ENCODE measurements around the gene NOTCH2. TPM values are rescaled to one million over a fixed set of nuclear protein-coding genes. Genes with fewer than 3 reads are reported as not detected.
"Not testable (repeated sequence)": the region's sequence is repeated elsewhere in the genome, so short reads cannot be mapped to it uniquely, and the experiment has no call there.

Gene NOTCH2
- total and polyA plus RNA-seq, 12 donors: 5.4 to 138 (median 71.5) TPM

DNA sequence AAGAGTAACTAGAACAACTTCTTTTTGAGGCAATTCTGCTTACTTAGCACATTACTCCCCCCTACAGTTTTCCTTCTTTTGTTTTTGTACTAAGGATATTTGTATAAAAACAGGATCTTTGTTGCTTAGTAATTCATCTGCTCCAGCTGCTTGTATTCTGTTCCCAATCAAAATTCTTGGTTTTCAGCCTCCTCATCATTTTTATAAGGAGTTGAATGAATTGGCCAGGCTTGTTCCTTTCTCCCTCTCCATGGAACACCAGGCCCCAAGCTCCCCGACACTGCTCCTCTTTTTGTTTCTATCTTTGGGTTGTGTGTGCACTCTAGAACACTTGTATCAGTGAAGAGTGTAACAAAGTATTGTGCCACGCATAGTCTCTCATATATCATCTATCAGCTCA is 73.5 kb downstream of the NOTCH2 start:
- H3K36me3 ChIP-seq (replicated peaks in 1 of 2); H3K27me3 ChIP-seq; H3K27ac ChIP-seq; DNase-seq; intact Hi-C loops (cut with DNase I); H3K9me3 ChIP-seq (replicated peaks in 1 of 3); H3K4me3 ChIP-seq; H3K4me1 ChIP-seq (replicated peaks in 1 of 2): not testable (repeated sequence)
- 64 to 83% (median 67%) methylated on average over 1 to 2 of the region's 2 CpGs; no CpG with 5 or more reads in 1 of the 4 donors for WGBS, 4 donors

DNA sequence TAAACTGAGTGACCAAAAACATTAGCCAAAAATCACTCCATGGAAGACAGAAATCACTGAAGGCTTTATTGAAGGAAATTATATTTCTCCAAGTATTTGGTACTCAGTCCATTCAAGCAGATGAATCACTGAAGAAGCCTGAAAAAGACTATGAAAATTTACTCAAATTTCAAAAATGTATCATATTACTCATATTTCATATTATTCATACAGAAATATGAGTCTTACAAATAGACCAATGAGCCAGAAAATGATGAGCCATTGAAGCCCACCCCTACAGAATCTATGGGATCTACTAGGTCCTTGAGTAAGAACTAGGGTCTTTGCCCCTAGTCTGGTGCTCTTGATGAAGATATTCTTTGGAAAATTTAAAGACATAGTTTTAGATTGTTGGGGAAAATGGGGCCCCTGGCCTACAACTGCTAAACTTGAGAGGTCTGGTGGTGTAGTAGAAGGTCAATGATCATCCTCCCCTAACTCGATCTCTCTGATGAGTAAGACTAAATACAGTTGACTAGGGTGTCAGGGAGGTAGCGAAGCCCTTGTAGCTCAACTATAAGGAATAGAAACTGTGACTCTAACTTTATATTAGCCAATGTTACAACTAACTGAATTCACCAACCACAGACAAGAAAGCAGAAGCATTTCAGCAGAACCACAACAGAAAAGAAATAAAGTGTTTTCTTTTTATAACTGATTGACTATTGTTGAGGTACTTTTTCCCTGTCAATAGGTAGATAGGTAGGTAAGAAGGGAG is 81.0 kb downstream of the NOTCH2 start:
- DNase-seq: no peak
- Histone ChIP-seq H3K9me3 (replicated peaks in 1 of 3) (no peaks in the 10 kb centered on the region), H3K27ac (peak overlapping the region in 1 of 5 donors; percentile 11), H3K27me3 (no peaks in the 10 kb centered on the region), H3K36me3 (replicated peaks in 1 of 2) (no peaks in the 10 kb centered on the region), H3K4me1 (replicated peaks in 1 of 2) (peaks cover 26 to 38% of the 10 kb centered on the region in 2 donors), H3K4me3 (no peak overlapping the region)
- WGBS, 4 donors: 78 to 87% (median 80%) methylated on average over 2 of the region's 2 CpGs
- TF ChIP-seq, protein P1, sequence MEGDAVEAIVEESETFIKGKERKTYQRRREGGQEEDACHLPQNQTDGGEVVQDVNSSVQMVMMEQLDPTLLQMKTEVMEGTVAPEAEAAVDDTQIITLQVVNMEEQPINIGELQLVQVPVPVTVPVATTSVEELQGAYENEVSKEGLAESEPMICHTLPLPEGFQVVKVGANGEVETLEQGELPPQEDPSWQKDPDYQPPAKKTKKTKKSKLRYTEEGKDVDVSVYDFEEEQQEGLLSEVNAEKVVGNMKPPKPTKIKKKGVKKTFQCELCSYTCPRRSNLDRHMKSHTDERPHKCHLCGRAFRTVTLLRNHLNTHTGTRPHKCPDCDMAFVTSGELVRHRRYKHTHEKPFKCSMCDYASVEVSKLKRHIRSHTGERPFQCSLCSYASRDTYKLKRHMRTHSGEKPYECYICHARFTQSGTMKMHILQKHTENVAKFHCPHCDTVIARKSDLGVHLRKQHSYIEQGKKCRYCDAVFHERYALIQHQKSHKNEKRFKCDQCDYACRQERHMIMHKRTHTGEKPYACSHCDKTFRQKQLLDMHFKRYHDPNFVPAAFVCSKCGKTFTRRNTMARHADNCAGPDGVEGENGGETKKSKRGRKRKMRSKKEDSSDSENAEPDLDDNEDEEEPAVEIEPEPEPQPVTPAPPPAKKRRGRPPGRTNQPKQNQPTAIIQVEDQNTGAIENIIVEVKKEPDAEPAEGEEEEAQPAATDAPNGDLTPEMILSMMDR (IDR thresholded peaks at IDR 0.05): no peak
- TF ChIP-seq POLR2A (IDR thresholded peaks at IDR 0.05): no peak
- intact Hi-C loops (cut with DNase I): no loop called here

- no peaks in the 10 kb centered on the region for H3K27me3 ChIP-seq
- H3K9me3 ChIP-seq (replicated peaks in 1 of 3): no peaks in the 10 kb centered on the region
- intact Hi-C loops (cut with DNase I): no loop called here
- no peak for DNase-seq
- H3K36me3 ChIP-seq (replicated peaks in 1 of 2): no peaks in the 10 kb centered on the region
- 75 to 91% (median 87%) methylated on average over 1 of the region's 1 CpG for WGBS, 4 donors
- peak overlapping the region in 4 of 5 donors; percentile 11 to 48 (median 30) for H3K27ac ChIP-seq
- peaks cover 26 to 39% of the 10 kb centered on the region in 2 donors for H3K4me1 ChIP-seq (replicated peaks in 1 of 2)
- TF ChIP-seq, protein P1 (IDR thresholded peaks at IDR 0.05): no peak
- H3K4me3 ChIP-seq: no peak overlapping the region
These were observed 81.8 kb downstream of the NOTCH2 start for GRCh38 chr1:119987686-119988085.

- Histone ChIP-seq H3K27me3 (no peaks in the 10 kb centered on the region), H3K36me3 (replicated peaks in 1 of 2) (no peaks in the 10 kb centered on the region), H3K27ac (peak overlapping the region in 4 of 5 donors; percentile 28 to 70 (median 52)), H3K4me1 (replicated peaks in 1 of 2) (peaks cover 30 to 44% of the 10 kb centered on the region in 2 donors), H3K9me3 (replicated peaks in 1 of 3) (no peaks in the 10 kb centered on the region), H3K4me3 (no peak overlapping the region)
- peak in 6 of 7 donors; percentile 40 to 69 (median 56) for DNase-seq
- 40 to 50% (median 45%) methylated on average over 2 of the region's 2 CpGs for WGBS, 4 donors
- intact Hi-C loops (cut with DNase I): no loop called here
- TF ChIP-seq, protein P1 (IDR thresholded peaks at IDR 0.05): no peak
- TF ChIP-seq POLR2A (IDR thresholded peaks at IDR 0.05): peak in 1 of 2 donors; percentile 29
These were observed 82.3 kb downstream of the NOTCH2 start for GRCh38 chr1:119987112-119987511.

All from adrenal gland (tissue), 12 donors.